B cell (primary cell): Measurements from ENCODE around the gene TES.

ENCODE experiments used
- CTCF ChIP-seq: fragments of 200-600 bp; IDR thresholded peaks from one replicate; pipeline ENCODE4 v1.8.0; 2022; ENCODE audit warnings: antibody characterized with exemption, mild to moderate bottlenecking
- EZH2 ChIP-seq: IDR thresholded peaks from 2 replicates; pipeline ENCODE4 v1.6.1; 2012; ENCODE audit warnings: borderline replicate concordance, low read depth, mild to moderate bottlenecking, moderate library complexity, low read length; ENCODE audit not compliant: insufficient read depth, poor library complexity, severe bottlenecking

DNA sequence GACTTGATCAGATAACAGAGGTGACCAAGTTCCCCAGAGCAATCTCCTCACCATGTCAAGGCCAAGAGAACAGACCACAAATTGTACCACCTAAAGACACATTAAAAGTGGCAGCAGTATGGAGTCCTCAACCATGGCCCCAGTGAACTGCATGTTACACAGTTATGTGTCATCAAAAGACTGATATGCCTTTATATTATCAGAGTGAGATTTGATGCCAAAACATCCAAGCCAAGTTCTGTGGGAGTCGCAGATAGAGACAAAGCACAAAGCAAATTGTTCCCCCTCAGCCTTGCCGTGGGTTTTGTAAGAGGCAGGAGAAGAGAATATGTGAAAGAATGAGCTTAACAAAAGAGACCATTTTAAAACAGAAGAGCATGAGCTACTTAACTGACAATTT is 39.2 kb upstream of the TES start:
- TF ChIP-seq CTCF (no peak), EZH2 (no peak)
